H1 (cell line): ENCODE results near the gene ELOVL4.

ENCODE experiments used
- CHD2 ChIP-seq: IDR thresholded peaks from 2 replicates; pipeline ENCODE4 v1.6.1; 2012; ENCODE audit warnings: low read length, improper control_type of control experiment
- CTCF ChIP-seq, 3 experiments: IDR thresholded peaks; 1 replicate in 2 of 3; 2 replicates in 1 of 3; pipeline versions ENCODE4 v1.5.1 to v1.6.1; 2011; ENCODE audit warnings: low read length in 3 of 3, mild to moderate bottlenecking in 3 of 3, inconsistent platforms in 2 of 3, low read depth in 1 of 3, moderate library complexity in 1 of 3; ENCODE audit not compliant: insufficient read depth in 1 of 3; ENCODE audit errors: control extremely low read depth in 1 of 3
- GABPA ChIP-seq: IDR thresholded peaks from 2 replicates; pipeline ENCODE4 v1.6.1; 2011; ENCODE audit warnings: mild to moderate bottlenecking, low read length, moderate library complexity, borderline replicate concordance; ENCODE audit not compliant: insufficient read depth
- MAX ChIP-seq: IDR thresholded peaks from 2 replicates; pipeline ENCODE4 v1.6.1; 2012; ENCODE audit warnings: inconsistent platforms
- NRF1 ChIP-seq: IDR thresholded peaks from 2 replicates; pipeline ENCODE4 v1.6.1; 2011; ENCODE audit warnings: mild to moderate bottlenecking, low read depth, low read length, improper control_type of control experiment
- POLR2A ChIP-seq, 2 experiments: IDR thresholded peaks; 1 replicate in 1 of 2; 2 replicates in 1 of 2; pipeline ENCODE4 v1.6.1; 2011; ENCODE audit warnings: low read depth in 2 of 2, low read length in 2 of 2, mild to moderate bottlenecking in 2 of 2; ENCODE audit errors: control extremely low read depth in 1 of 2
- RFX5 ChIP-seq: IDR thresholded peaks from 2 replicates; pipeline ENCODE4 v1.6.1; 2011; ENCODE audit warnings: low read depth, low read length, improper control_type of control experiment, borderline replicate concordance
- YY1 ChIP-seq: IDR thresholded peaks from 2 replicates; pipeline ENCODE4 v1.6.1; 2011; ENCODE audit warnings: low read depth, mild to moderate bottlenecking, low read length

DNA sequence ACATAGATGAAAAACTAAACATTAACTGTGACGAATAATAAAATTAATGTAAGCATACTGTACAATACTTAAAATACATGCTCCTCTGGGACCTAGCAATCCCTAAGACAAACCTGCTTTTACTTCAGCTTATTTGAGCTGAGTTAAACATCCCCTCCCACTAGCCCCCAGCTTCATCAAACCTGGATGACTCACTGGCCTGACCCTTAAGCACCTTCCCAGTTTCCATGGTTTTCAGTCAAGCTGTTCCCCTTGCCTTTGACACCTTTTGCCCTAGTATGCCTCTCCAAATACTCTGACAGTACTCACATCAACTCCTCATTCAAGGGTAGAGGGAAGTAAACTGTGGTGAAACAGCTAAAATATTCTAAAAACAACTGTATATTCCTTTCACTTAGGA, 4.2 kb downstream of the ELOVL4 start:
- no peak for TF ChIP-seq MAX
- TF ChIP-seq NRF1, result no peak
- TF ChIP-seq YY1, result no peak
- TF ChIP-seq POLR2A (IDR thresholded peaks at IDR 0.05; ENCODE audit: control extremely low read depth in 1 of 2, low read depth in 2 of 2, low read length in 2 of 2), result no peak
- TF ChIP-seq GABPA, result no peak
- no peak for TF ChIP-seq CTCF (IDR thresholded peaks at IDR 0.05; ENCODE audit: control extremely low read depth in 1 of 3, insufficient read depth in 1 of 3, low read depth in 1 of 3, low read length in 3 of 3)
- no peak for TF ChIP-seq RFX5
- no peak for TF ChIP-seq CHD2
